HG02973 (cell line): ENCODE data around the gene DCTD.
"Not testable (repeated sequence)": the region's sequence is repeated elsewhere in the genome, so short reads cannot be mapped to it uniquely, and the experiment has no call there.

Source experiments
- ATAC-seq: cut with Tn5 transposase; IDR thresholded peaks from one replicate; pipeline ENCODE4 v1.9.1; 2021; ENCODE audit warnings: moderate library complexity; ENCODE audit not compliant: unreplicated experiment

The DCTD gene

DNA sequence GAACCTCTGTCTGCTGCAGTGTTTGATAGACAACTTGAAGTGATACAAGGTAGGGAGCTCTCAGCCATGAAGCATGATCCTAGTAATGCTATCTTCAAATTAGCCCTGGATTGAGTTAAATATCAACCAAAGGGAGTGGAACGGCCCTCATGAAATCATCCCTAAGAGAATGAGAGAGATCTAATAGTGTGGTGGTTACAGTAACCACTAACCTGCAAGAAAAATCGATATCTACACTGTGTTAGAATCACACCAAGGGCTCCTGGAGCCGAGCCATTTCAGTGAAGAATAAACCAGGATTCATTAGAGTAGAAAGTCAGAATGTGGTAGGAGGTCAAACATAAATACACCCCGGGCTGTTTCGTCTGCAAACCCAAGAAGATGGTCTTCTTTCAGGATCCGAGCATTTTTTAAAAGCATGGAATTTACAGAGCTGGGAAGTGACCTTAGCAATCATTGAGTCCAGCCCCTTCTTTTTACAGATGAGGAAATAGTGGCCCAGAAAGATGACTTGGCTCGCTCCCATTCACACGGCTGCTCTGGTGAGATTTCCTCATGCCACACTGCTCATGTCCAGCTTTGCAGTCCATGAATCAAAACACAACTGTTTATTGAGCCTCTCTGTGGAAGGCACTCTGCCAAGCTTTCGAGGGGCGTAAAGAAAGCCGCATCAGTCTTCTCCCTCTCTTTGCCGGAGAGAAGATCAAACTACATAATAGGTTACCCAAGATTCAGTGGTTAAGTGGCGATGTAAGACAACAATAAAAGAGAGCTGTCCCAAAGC, 5.5 kb upstream of the DCTD start:
- ATAC-seq = no peak

DNA sequence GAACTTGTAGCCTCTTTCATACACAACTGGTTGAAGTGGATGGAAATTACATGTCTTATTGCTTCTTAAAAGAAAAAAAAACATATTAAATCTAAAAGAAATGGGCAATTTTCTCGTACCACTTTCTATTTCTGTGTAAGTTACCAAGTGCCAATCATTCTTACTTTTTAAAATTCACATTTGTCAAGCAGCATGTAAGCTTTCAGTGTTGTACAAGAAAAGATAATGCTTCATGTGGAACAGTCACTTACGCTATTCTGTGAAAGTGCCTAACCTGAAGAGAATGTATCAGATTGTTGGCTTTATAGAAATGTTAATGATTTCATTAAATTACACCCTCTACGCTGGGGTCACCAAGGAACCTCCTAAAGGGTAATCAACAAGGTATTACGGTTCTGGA, 4.4 kb upstream of the DCTD start:
- ATAC-seq = no peak

DNA sequence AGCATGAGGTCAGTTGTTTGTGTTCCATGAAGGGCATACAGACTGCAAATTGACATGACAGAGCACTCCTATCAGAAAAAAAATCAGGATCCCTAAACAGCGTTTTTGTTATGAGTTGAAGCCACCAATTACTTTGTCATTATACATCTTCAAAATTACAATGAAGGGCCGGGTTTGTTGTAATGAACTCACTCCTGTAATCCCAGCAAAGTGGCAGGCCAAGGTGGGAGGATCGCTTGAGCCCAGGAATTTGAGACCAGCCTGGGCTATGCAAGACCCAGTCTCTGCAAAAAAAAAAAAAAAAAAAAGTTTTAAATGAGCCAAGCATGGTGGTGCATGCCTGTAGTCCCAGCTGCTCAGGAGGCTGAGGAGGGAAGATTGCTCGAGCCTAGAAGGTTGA, 3.5 kb upstream of the DCTD start:
- ATAC-seq = no peak

DNA sequence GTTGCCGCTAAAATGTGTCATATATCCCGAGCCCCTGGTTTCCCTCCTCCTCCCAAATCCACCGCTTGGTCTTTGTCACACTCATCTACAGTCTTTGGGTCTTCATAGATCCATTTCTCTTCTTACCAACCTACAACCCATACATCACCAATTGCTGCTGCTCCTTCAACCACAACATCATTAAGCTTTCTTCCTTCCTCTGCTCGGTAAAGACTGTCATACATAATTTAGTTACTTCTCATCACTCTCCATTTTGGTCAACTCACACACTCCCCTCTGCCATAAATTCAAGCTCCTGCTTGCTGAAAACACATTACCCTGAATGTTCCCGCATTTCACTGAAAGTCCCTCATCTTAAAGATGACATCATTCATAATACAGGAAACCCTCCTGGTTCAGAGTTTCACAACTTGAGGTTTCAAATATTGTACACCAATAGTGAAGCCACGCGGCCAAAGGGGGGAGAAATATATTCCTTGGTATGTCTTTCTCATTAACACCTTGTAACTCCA, 1.7 kb upstream of the DCTD start:
- peak; percentile 22 for ATAC-seq

DNA sequence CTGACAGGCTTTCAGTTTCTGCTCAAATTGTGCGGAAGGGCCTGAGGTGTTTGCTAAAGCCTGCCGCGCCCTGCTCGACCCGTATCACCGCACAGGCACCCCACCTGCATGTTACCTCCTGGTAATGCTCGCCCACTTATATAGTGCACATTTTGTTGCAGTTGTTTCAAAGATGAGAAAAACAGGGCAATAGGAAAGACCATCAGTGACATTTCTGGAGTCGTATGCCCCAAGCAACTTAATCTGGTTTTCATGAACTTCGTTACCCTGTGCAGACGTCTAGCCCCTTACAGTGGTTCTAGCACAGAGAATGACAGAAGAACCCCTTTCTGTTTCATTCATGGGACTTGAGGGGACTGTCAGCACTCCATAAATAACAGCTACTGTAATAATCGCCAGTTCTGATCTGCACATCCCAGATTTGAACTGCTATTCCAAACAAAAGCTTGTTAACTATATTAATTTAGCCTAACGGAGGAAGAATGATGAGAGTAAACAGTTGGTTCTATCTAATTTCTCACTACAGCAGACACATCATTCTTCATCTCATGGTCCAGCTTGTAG, 940 bp upstream of the DCTD start:
- peak; percentile 1 for ATAC-seq

DNA sequence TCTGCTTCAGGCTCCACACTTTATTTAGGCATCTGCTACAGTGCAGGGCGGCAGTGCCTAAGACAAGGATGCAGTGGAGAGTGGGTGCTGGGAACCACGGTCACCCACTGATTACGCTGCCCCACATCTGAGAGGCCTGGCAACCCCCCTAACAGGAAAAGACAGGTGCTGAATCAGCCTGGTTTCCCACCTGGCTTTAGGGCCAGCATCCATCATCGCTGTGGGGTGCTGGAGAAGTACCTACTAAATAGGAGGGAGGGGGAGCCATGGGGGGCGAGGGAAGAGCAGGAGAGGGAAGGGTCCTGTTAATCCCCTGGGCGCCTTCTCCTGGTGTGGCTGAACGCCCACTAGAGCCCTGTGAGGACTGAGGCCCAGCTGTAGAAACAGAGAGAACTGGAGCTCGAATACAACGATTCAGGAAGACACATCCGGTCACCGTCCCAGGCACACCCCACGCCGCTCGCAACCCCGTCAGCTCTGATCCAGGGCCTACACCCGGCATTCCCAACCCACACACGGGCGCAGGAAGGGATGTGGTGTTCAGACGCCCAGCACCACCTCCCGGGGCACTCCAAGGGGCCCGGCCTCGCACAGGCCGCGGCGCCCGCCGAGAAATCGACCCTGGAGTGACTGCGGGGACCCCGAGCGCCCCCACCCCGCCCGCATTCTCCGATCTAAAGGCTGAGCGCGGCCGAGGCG, 554 bp downstream of the DCTD start:
- peak; percentile 27 for ATAC-seq

DNA sequence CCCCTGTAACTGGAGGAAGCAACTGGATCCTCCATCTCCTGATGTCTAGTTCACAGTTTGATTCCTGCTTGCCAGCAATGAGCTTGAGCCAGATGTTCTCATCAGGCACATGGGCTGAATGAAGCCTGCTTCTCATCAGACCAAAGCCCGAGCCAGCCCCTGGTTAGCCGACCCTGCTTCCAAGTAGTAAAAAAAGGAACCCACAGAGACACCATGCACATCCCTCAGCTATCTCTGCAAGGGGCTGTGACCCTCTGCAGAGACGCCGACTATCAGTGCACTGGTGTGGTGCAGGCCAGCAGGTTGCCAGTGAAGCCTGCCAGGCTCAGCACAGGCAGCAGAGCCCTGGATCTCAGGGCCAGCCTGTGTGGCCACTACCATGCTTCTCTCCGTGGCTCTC, 2.8 kb downstream of the DCTD start:
- no peak for ATAC-seq

DNA sequence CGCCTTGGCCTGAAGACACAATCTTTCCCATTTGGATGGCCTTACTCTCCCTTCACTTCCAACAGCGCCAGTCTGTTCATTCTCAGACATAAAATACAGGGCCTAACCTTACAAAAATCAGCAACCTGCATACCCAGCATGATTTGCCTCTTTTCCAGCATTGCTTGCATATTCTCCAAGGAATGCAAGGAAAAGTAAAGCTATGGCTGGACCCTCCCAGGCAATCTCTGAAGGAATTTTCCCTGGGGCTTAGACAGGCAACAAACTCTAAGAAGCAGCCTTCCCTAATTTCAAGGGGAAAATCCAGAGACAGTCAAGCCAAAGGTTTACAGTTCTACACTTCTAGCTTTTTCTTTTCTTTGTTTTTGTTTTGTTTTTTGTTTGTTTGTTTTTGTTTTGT, 3.6 kb downstream of the DCTD start:
- no peak for ATAC-seq

DNA sequence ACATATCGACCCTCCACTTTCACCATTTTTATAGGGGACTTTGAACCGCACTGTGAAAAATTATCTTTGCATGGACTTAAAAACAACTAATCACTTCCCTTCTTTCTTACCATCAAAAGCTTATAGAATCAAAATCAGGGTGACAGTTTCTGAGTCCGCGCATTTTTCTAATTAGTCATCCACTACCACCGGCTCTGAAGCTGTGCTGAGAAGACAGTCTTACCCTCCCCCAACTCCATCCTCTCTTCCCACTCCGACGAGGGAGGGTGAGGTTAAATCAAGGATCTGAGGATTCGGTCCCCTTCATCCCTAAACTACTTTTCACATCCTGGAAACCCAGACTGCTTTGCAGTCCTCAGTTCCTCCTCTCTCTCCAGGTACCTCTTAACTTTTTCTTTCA, 4.2 kb downstream of the DCTD start:
- ATAC-seq = no peak

DNA sequence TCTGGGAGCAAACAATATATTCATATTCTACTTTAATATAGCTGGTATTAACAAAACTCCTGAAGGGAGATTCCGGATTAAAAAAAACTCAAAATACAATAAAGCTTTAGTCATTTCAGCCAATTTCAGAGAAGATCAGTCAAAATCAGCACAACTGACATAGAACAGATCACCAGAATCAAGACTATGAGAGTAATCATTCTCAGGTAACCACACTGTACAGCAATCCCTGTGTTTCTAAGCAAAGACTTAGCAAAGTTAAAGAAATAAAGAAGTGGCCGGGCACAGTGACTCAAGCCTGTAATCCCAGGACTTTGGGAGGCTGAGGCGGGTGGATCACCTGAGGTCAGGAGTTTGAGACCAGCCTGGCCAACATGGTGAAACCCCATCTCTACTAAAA, 9.1 kb downstream of the DCTD start:
- ATAC-seq = no peak

DNA sequence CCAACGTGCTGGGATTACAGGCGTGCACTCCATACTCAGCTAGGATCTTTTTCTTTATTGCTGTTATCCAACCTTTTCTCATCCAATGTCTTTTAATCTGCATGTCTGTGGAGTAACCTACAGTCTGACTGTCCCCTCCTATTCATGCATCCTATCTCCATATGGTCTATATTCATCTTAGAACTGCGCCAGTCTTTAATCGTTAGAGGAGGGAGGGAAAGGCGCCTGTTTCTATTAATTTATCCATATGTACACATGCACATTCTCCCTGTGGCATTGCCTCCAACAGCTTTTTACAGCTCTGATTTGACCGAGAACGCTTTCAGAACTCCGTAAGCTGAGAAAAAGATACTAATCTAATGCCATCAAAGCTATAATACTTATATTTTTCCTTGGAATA, 9.8 kb downstream of the DCTD start:
- no peak for ATAC-seq

DNA sequence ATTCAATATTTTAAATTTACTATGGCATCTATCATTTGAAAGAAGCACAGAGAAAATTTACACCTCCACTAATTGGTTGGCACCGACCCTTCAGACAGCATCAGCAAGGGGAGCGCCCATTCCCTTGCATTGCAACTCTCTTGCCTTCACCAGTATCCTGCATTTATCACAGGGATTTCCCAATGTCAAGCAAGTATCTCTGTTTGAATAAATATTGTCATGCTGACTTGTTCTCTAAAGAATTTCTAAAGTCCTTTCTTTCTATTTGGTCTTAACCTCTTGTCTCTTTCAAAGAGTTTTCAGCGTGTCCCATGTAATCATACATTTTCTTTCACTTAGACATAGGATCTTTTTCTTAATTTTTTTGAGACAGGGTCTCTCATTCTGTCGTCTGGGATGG, 10.4 kb downstream of the DCTD start:
- ATAC-seq = no peak

DNA sequence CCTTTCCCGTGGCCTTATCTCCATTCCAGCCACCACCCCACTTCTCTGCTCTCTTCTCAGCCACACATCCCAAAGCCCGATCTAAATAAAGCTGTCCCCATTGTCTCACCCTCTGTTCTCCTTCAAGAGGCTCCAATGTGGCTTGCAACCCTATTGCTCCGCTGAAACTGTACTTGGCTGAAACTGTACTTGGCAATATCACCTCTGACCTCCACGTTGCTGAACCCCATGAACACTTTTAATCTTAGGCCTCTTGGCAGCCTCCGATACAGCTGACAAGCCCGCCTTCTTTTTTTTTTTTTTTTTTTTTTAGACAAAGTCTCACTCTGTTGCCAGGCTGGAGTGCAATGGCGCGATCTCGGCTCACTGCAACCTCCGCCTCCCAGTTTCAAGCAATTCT, 12.1 kb downstream of the DCTD start:
- ATAC-seq = no peak

DNA sequence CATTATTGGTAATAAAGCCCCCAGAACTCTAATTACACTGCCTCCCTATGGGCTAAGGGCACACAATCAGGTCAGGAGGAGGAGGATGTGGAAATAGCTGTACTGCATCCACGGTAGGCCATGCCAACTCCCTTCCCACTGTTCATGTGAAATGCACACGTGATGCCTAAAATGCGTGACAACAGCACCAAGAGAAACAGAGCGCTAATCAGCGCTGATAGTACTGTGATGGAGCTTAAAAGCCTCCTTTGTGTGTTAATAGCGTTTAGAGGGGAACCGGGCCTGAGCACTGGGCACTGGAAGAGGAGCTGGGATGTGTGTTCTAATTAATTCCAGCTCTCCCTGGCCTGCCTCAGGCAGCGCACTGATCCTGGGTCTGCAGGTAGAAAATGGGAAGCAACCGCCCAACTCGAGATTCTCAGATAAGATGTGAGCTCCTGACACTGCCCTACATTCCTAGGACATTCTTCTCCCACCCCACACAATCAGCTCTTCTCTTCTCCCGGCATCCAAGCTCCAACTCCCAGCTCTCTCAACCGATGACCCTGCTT, 12.9 kb downstream of the DCTD start:
- ATAC-seq = no peak

DNA sequence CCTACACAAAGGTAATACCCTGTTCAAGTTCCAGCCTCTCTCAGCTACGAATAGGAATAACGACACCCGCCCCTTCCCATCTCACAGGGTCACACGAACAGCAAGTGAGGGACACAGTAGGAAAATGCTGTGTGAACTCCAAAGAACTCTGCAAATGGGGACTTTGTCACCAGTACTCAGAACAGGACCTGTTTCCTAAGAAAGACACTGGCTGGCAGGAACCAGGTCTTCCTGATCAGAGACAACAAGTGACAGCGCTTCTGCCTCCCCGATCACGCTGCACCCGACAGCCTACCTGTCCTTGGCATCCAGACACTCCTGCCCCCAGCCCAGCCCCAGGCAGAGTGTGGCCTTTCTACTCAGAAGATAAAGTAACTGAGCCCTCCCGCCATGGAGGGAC, 14.2 kb downstream of the DCTD start:
- ATAC-seq = no peak

DNA sequence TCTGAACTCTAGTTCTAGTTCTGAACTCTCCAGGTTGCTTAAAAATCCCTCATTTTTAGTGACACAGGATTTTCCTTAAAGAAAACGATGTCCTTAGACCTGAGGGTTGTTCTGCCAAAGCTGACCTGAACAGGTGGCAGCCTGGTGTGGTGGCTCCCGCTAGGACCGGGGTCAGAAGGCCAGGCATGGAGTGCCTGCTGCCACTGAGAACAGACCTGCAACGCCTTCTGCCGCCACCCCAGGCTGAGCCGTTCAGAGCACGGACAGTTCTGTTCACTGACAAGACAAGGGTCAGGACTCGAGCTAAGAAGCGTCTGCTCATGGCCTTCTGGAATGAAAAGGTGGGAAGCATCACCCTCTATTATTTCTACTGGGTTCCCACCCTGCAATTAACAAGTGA, 15.8 kb downstream of the DCTD start:
- no peak for ATAC-seq

DNA sequence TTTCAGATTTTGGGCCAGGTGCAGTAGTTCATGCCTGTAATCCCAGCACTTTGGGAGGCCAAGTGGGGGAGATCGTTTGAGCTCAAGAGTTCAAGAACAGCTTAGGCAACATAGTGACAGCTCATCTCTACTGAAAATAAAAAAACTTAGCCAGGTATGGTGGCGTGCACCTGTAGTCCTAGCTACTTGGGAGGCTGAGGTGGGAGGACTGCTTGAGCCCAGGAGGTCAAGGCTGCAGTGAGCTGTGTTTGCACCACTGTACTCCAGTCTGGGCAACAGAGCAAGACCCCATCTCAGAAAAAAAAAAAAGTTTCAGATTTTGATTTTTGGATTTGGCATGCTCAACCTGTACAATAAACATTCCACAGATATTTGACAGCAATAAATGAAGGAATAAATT, 17.2 kb downstream of the DCTD start:
- ATAC-seq = not testable (repeated sequence)

DNA sequence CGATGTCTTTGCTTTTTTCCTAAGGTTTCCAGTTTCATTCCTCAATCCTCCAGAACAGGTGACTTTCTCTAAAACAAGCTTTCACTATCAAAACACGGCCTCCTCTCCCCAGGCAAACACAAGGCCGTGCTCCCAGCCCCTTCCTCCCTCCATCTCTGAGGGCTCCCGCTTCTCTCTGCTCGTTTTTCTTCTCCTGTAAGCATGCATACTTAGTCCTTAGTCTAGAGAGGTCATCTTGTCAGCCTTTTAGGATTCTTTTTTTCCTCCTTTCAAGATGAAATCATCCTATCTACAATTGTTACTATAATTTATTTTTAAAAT, 18.7 kb downstream of the DCTD start:
- no peak for ATAC-seq

DNA sequence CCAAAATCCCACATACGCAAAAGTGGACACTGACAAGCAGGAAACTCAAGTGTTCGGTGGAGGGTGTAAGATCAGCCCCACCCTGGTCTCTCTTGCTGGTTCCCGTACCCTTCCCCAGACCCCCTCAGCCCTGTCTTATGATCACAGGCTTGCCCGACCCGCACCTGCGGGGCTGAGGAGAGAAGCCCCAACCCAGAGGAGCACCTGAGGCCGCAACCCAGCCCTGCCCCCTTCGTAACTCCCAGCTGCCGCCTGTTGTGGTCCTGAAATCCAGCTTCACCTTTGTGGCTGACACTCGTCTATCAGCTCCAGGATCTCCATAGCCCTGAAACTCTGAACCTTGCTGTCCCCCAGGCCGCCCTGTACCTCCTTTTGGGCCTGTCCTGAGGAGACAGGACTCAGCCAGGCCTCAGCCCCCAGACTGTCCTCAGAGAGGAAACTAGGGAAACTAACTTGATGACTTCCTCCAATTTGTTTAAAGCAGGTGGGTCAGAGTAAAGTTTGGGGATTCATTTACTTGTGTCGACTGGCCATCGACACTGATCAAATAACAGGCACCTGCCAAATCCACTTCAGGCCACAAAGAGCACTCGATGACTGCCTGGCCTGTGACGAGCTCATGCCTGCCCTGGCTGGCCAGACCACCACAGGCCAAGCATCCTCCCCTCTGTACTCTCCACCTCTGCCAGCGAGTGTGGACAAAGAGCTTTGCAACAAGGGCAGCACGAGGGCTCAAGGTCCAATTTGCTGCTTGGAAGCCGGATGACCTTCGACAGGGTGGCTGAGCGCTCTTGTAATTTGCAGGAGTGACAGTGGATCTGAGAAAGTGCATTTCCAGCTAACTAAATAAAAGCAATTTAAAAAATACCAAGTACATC, 19.3 kb downstream of the DCTD start:
- ATAC-seq = no peak

DNA sequence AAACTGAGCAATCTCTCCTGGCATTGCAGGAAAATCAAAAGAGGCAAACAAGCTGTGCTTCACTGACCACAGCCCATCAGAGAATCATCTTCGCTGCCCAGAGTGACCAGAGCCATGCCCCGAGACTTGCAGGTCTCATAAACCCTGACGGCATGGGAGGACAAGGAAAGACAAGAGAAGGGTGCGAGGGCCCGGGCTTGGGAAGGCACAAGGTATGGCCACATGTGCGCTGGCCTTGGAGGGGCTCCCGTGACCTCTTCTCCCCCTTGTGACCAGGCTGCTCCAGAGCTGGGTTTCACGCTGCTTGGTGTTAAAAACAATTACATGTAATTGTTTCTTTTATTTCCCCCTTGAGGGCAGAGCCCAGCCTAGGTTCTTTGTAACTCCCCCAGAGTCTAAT, 20.8 kb downstream of the DCTD start:
- ATAC-seq = no peak

DNA sequence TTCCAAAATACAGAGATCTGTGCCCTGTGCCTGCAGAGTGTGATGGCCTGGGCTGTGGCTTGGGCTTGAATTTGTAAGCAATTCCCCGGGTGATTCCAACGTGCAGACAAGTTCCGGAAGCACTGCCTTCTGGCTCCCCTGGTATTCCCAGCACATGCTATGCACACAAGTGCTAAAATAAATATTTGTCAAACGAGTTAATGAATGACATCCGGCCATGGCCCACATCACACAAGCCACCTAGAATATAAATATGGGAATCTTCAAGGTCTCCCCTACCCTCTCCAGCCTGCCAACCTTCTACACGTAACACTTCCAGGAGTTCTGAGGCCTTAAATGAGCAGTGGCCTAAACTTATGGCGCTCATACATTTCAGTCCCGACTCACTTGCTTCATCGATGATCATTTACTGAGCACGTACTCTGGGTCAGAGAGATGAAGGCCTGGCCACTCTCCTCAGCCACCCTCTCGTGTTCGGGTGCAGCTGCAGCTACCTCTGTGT, 21.3 kb downstream of the DCTD start:
- ATAC-seq = no peak
